Stomach (tissue), 9 donors: ENCODE measurements around the gene ACP1. TPM values are rescaled to one million over a fixed set of nuclear protein-coding genes. Genes with fewer than 3 reads are reported as not detected.

ENCODE experiments used
- DNase-seq, 2 donors: peaks; one replicate each; pipeline versions ENCODE4 v3.0.0 to v3.0.0-alpha.2; 2013 to 2019
- H3K27ac ChIP-seq, 5 donors: fragments of 200-600 bp in 4 of 5; sonication (generic) in 4 of 5; one replicate each; pipeline ENCODE4 v1.5.1; 2013 to 2019; ENCODE audit warnings: mild to moderate bottlenecking in 1 of 5, moderate library complexity in 1 of 5
- H3K27me3 ChIP-seq, 3 donors: fragments of 200-600 bp; sonication (generic); one replicate each; pipeline ENCODE4 v1.5.1; 2017 to 2019; ENCODE audit warnings: mixed run types in 1 of 3
- H3K36me3 ChIP-seq, 4 donors: fragments of 200-600 bp; sonication (generic); 1 replicate in 3 of 4; 2 replicates in 1 of 4; pipeline ENCODE4 v1.5.1; 2016 to 2019
- H3K4me1 ChIP-seq, 4 donors: fragments of 200-600 bp; sonication (generic); one replicate each; pipeline ENCODE4 v1.5.1; 2016 to 2019
- H3K4me3 ChIP-seq, 4 donors: fragments of 200-600 bp; sonication (generic) in 3 of 4; one replicate each; pipeline ENCODE4 v1.5.1; 2016 to 2019; ENCODE audit warnings: mild to moderate bottlenecking in 1 of 4
- H3K9me3 ChIP-seq, 4 donors: fragments of 200-600 bp; sonication (generic); one replicate each; pipeline ENCODE4 v1.5.1; 2016 to 2019
- CTCF ChIP-seq, 7 experiments: fragments of 450-650 bp in 4 of 7; fragments of 200-600 bp in 3 of 7; sonication (generic) in 3 of 7; IDR thresholded peaks; one replicate each; pipeline ENCODE4 v1.5.1; 2016 to 2019; ENCODE audit warnings: antibody characterized with exemption in 7 of 7, control low read depth in 2 of 7, mild to moderate bottlenecking in 1 of 7
- EP300 ChIP-seq: sonication (generic); formaldehyde crosslinking; IDR thresholded peaks from one replicate; pipeline ENCODE4 v1.6.1; 2017; ENCODE audit warnings: antibody characterized with exemption
- POLR2A ChIP-seq, 4 donors: fragments of 450-650 bp; IDR thresholded peaks; one replicate each; pipeline ENCODE4 v1.6.1; 2016; ENCODE audit warnings: antibody characterized with exemption in 4 of 4, control low read depth in 2 of 4, mild to moderate bottlenecking in 1 of 4, moderate library complexity in 1 of 4
- POLR2AphosphoS5 ChIP-seq, 3 donors: sonication (generic); formaldehyde crosslinking; IDR thresholded peaks; one replicate each; pipeline ENCODE4 v1.6.1; 2016; ENCODE audit warnings: antibody characterized with exemption in 3 of 3
- WGBS, 5 donors: extraction: QIAGEN DNeasy Blood & Tissue Kit in 3 of 5; methylation state at CpG; one replicate each; pipeline versions ENCODE4 v1.1.5 to v1.1.7; 2013 to 2018; 5-methylcytosine and 5-hydroxymethylcytosine counted together
- intact Hi-C: fragments of 100-400 bp; cut with DNase I; formaldehyde crosslinking; loops from one replicate; pipeline ENCODE4 v1.15.1; 2023; ENCODE audit warnings: low total_unique reads
- polyA plus RNA-seq, 3 donors: library from polyadenylated mRNA; stranded (reverse); fragments of 200-250 nt; gene quantifications; one replicate each; pipeline ENCODE4 v1.2.3, GENCODE V29; 2013
- total RNA-seq, 5 donors: library from RNA; depleted of rRNA; stranded (reverse); fragments of >200 nt; gene quantifications; one replicate each; pipeline versions ENCODE4 v1.1.0 to v1.2.3, GENCODE V29; 2014 to 2016
- donor health status: healthy with polysubstance abuse.
- donor health status: Bipolar disorder and iron deficiency.
- donor health status: healthy.

The ACP1 gene
- total and polyA plus RNA-seq, 8 donors: 21.1 to 183 (median 87.5) TPM

- intact Hi-C loops: no loop called here
- 2 to 4% (median 3%) methylated on average over 22 to 42 of the region's 42 CpGs for WGBS, 5 donors
- no peak for TF ChIP-seq EP300
- TF ChIP-seq CTCF (IDR thresholded peaks at IDR 0.05): no peak
- TF ChIP-seq POLR2A (IDR thresholded peaks at IDR 0.05): no peak
- no peak for TF ChIP-seq POLR2AphosphoS5 (IDR thresholded peaks at IDR 0.05)
- no peaks in the 10 kb centered on the region for H3K9me3 ChIP-seq
- H3K36me3 ChIP-seq: no peaks in the 10 kb centered on the region
- peak overlapping the region; percentile 50 to 66 (median 56) for H3K4me3 ChIP-seq
- peak overlapping the region; percentile 39 to 73 (median 69) for H3K27ac ChIP-seq
- DNase-seq: peak in 1 of 2 donors; percentile 36
- peaks cover 9 to 52% (median 32%) of the 10 kb centered on the region in 3 donors for H3K27me3 ChIP-seq
- H3K4me1 ChIP-seq: peaks cover 31 to 54% (median 40%) of the 10 kb centered on the region in 4 donors
Measured at GRCh38 chr2:288758-289361, 24.1 kb downstream of the ACP1 start.

- H3K4me1 ChIP-seq: peaks cover 31 to 54% (median 40%) of the 10 kb centered on the region in 4 donors
- 0 to 2% (median 1%) methylated on average over 49 to 60 of the region's 60 CpGs for WGBS, 5 donors
- H3K36me3 ChIP-seq: no peaks in the 10 kb centered on the region
- no peaks in the 10 kb centered on the region for H3K9me3 ChIP-seq
- H3K27ac ChIP-seq: peak overlapping the region; percentile 3 to 55 (median 39)
- peak overlapping the region; percentile 50 to 66 (median 56) for H3K4me3 ChIP-seq
- peak; percentile 53 to 59 for DNase-seq
- peaks cover 9 to 52% (median 32%) of the 10 kb centered on the region in 3 donors for H3K27me3 ChIP-seq
- TF ChIP-seq CTCF (IDR thresholded peaks at IDR 0.05): no peak
- no peak for TF ChIP-seq POLR2A (IDR thresholded peaks at IDR 0.05)
- no peak for TF ChIP-seq POLR2AphosphoS5 (IDR thresholded peaks at IDR 0.05)
- TF ChIP-seq EP300: no peak
- intact Hi-C loops: no loop called here
Measured at GRCh38 chr2:289362-290089, 24.8 kb downstream of the ACP1 start.

GRCh38 chr2:290090-290722, 25.5 kb downstream of the ACP1 start:
- H3K9me3 ChIP-seq: no peaks in the 10 kb centered on the region
- peak overlapping the region in 4 of 5 donors; percentile 39 to 55 (median 42) for H3K27ac ChIP-seq
- H3K27me3 ChIP-seq: peaks cover 9 to 56% (median 32%) of the 10 kb centered on the region in 3 donors
- intact Hi-C loops: no loop called here
- WGBS, 5 donors: 7 to 8% (median 8%) methylated on average over 15 of the region's 15 CpGs
- H3K36me3 ChIP-seq: no peaks in the 10 kb centered on the region
- peak; percentile 79 to 90 for DNase-seq
- TF ChIP-seq POLR2AphosphoS5 (IDR thresholded peaks at IDR 0.05): no peak
- TF ChIP-seq CTCF (IDR thresholded peaks at IDR 0.05): peak in 5 of 7 experiments; percentile 59 to 83 (median 75)
- TF ChIP-seq EP300: no peak
- peak overlapping the region; percentile 50 to 66 (median 56) for H3K4me3 ChIP-seq
- peaks cover 26 to 48% (median 38%) of the 10 kb centered on the region in 4 donors for H3K4me1 ChIP-seq

DNA sequence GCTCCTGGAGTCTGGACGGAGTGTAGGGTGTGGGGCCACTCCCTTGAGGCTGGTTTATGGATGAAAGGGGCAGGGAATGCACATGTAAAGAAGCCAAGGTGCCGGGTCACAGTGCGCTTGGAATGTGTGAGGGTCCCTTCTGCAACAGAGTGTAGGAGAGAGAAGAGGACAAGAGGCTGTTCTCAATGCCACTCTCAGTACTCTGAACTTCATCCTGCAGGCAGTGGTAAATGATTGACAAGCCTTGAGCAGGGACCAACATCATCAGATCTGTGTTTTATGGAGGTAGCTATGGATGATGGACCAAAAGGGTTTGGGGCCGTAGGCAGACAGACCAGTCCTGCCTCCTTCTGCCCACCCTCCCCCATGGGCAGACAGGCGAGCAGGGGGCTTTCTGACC, 30.3 kb downstream of the ACP1 start:
- 68 to 79% (median 75%) methylated on average over 5 of the region's 5 CpGs for WGBS, 5 donors
- Histone ChIP-seq H3K4me3 (no peak overlapping the region), H3K27me3 (peaks cover 0 to 35% (median 0%) of the 10 kb centered on the region in 3 donors), H3K27ac (no peak overlapping the region), H3K36me3 (no peaks in the 10 kb centered on the region), H3K4me1 (peaks cover 0 to 3% (median 1%) of the 10 kb centered on the region in 4 donors), H3K9me3 (peaks cover 0 to 8% (median 0%) of the 10 kb centered on the region in 4 donors)
- intact Hi-C loops: no loop called here
- no peak for DNase-seq
- no peak for TF ChIP-seq POLR2A (IDR thresholded peaks at IDR 0.05)
- TF ChIP-seq POLR2AphosphoS5 (IDR thresholded peaks at IDR 0.05): no peak
- no peak for TF ChIP-seq CTCF (IDR thresholded peaks at IDR 0.05)
- TF ChIP-seq EP300: no peak
